Dendritic cell treated with granulocyte-macrophage colony-stimulating factor and Interleukin-4, amounts not matched to agents 40 ng/mL and 50 ng/mL, for 4 days (primary cell): ENCODE data around the gene PALM.
A peak's percentile ranks its signal among the peaks of the same experiment; 100 is the strongest.
"Not testable (repeated sequence)": the region's sequence is repeated elsewhere in the genome, so short reads cannot be mapped to it uniquely, and the experiment has no call there.

ENCODE experiments used
- H3K27ac Mint-ChIP-seq: one replicate; pipeline ENCODE4 v1.8.0; 2022; ENCODE audit warnings: mild to moderate bottlenecking, mixed read lengths
- H3K27me3 Mint-ChIP-seq: one replicate; pipeline ENCODE4 v1.8.0; 2022; ENCODE audit warnings: mild to moderate bottlenecking, mixed read lengths
- H3K36me3 Mint-ChIP-seq: one replicate; pipeline ENCODE4 v1.8.0; 2022; ENCODE audit warnings: low read depth, mixed read lengths
- H3K4me1 Mint-ChIP-seq: one replicate; pipeline ENCODE4 v1.8.0; 2022; ENCODE audit warnings: low read depth, mixed read lengths
- H3K4me3 Mint-ChIP-seq: one replicate; pipeline ENCODE4 v1.8.0; 2022; ENCODE audit warnings: mild to moderate bottlenecking, moderate library complexity, mixed read lengths
- H3K9me3 Mint-ChIP-seq: one replicate; pipeline ENCODE4 v1.8.0; 2022; ENCODE audit warnings: mixed read lengths
- intact Hi-C: fragments of 100-400 bp; cut with micrococcal nuclease; formaldehyde crosslinking; loops from one replicate; pipeline ENCODE4 v1.15.0; 2022

Gene PALM

GRCh38 chr19:741506-742131 lies 32.9 kb downstream of the PALM start:
- Mint-ChIP-seq H3K4me1 (no peaks in the 10 kb centered on the region), H3K9me3 (no peaks in the 10 kb centered on the region), H3K27ac (no peak overlapping the region), H3K27me3 (peaks cover 23% of the 10 kb centered on the region), H3K36me3 (no peaks in the 10 kb centered on the region), H3K4me3 (no peak overlapping the region)
- intact Hi-C loops = no loop called here

- H3K27ac Mint-ChIP-seq = no peak overlapping the region
- H3K9me3 Mint-ChIP-seq = peaks cover 2% of the 10 kb centered on the region
- intact Hi-C loops = no loop called here
Measured at GRCh38 chr19:742540-743075, 33.9 kb downstream of the PALM start.

GRCh38 chr19:743168-743687 lies 34.5 kb downstream of the PALM start:
- Mint-ChIP-seq H3K4me3 (no peak overlapping the region), H3K27ac (no peak overlapping the region), H3K36me3 (no peaks in the 10 kb centered on the region), H3K4me1 (no peaks in the 10 kb centered on the region), H3K9me3 (peaks cover 8% of the 10 kb centered on the region), H3K27me3 (peaks cover 10% of the 10 kb centered on the region)
- intact Hi-C loops = no loop called here

More at GRCh38 chr19:742540-743075, 33.9 kb downstream of the PALM start:
- Mint-ChIP-seq H3K4me1 (no peaks in the 10 kb centered on the region), H3K36me3 (no peaks in the 10 kb centered on the region), H3K27me3 (peaks cover 16% of the 10 kb centered on the region), H3K4me3 (no peak overlapping the region)

- H3K36me3 Mint-ChIP-seq, H3K4me1 Mint-ChIP-seq, H3K27ac Mint-ChIP-seq, H3K9me3 Mint-ChIP-seq, intact Hi-C loops, H3K27me3 Mint-ChIP-seq, H3K4me3 Mint-ChIP-seq: not testable (repeated sequence)
Measured at GRCh38 chr19:745138-745537, 36.4 kb downstream of the PALM start.

GRCh38 chr19:746208-746819 lies 37.6 kb downstream of the PALM start:
- Mint-ChIP-seq H3K36me3 (no peaks in the 10 kb centered on the region), H3K9me3 (peaks cover 9% of the 10 kb centered on the region), H3K4me3 (no peak overlapping the region), H3K4me1 (peaks cover 2% of the 10 kb centered on the region), H3K27me3 (peaks cover 4% of the 10 kb centered on the region), H3K27ac (no peak overlapping the region)
- intact Hi-C loops = no loop called here

- H3K4me1 Mint-ChIP-seq = peaks cover 8% of the 10 kb centered on the region
- no peak overlapping the region for H3K27ac Mint-ChIP-seq
- intact Hi-C loops = no loop called here
- no peaks in the 10 kb centered on the region for H3K36me3 Mint-ChIP-seq
- H3K27me3 Mint-ChIP-seq = peaks cover 4% of the 10 kb centered on the region
- no peak overlapping the region for H3K4me3 Mint-ChIP-seq
- peaks cover 9% of the 10 kb centered on the region for H3K9me3 Mint-ChIP-seq
Measured at GRCh38 chr19:746956-747355, 38.2 kb downstream of the PALM start.

GRCh38 chr19:747432-748273 lies 38.9 kb downstream of the PALM start:
- intact Hi-C loops = no loop called here
- Mint-ChIP-seq H3K4me1 (peaks cover 9% of the 10 kb centered on the region), H3K9me3 (peaks cover 9% of the 10 kb centered on the region), H3K36me3 (no peaks in the 10 kb centered on the region), H3K27me3 (peaks cover 4% of the 10 kb centered on the region), H3K4me3 (no peak overlapping the region), H3K27ac (no peak overlapping the region)

GRCh38 chr19:748274-748598 lies 39.5 kb downstream of the PALM start:
- Mint-ChIP-seq H3K36me3 (no peaks in the 10 kb centered on the region), H3K4me1 (peaks cover 15% of the 10 kb centered on the region), H3K4me3 (no peak overlapping the region), H3K27ac (no peak overlapping the region), H3K9me3 (peaks cover 9% of the 10 kb centered on the region), H3K27me3 (peaks cover 2% of the 10 kb centered on the region)
- intact Hi-C loops = no loop called here

GRCh38 chr19:749811-750210 lies 41.1 kb downstream of the PALM start:
- H3K9me3 Mint-ChIP-seq = peaks cover 9% of the 10 kb centered on the region
- peaks cover 22% of the 10 kb centered on the region for H3K4me1 Mint-ChIP-seq
- H3K27ac Mint-ChIP-seq = no peak overlapping the region
- H3K27me3 Mint-ChIP-seq = peaks cover 7% of the 10 kb centered on the region
- no peaks in the 10 kb centered on the region for H3K36me3 Mint-ChIP-seq
- H3K4me3 Mint-ChIP-seq = no peak overlapping the region
- intact Hi-C loops = loop anchor here (5.0 kb wide), 1 partner anchor 88 kb away; the partner anchor contains the start of gene RNF126

GRCh38 chr19:750640-751423 lies 42.1 kb downstream of the PALM start, which contains the start of gene MISP:
TSS of gene MISP (plus strand) at chr19:751112. CDS start at chr19:756947, 5,835 bp downstream.
- peak within 1 kb of the TSS; percentile 73 for H3K27ac Mint-ChIP-seq
- peaks cover 16% of the 10 kb centered on the region for H3K27me3 Mint-ChIP-seq
- H3K36me3 Mint-ChIP-seq = no peaks in the 10 kb centered on the region
- intact Hi-C loops = loop anchor here (5.0 kb wide), 1 partner anchor 89 kb away; the partner anchor contains the start of gene RNF126
- H3K4me1 Mint-ChIP-seq = peaks cover 22% of the 10 kb centered on the region
- H3K4me3 Mint-ChIP-seq = no peak within 1 kb of the TSS
- H3K9me3 Mint-ChIP-seq = peaks cover 9% of the 10 kb centered on the region

- intact Hi-C loops = loop anchor here (5.0 kb wide), 1 partner anchor 89 kb away; the partner anchor contains the start of gene RNF126
- no peak overlapping the region for H3K4me3 Mint-ChIP-seq
Measured at GRCh38 chr19:751501-752341, 43.0 kb downstream of the PALM start.

GRCh38 chr19:752652-753517 lies 44.1 kb downstream of the PALM start:
- Mint-ChIP-seq H3K4me1 (peaks cover 22% of the 10 kb centered on the region), H3K27ac (peak overlapping the region; percentile 83), H3K27me3 (peaks cover 25% of the 10 kb centered on the region), H3K4me3 (peak overlapping the region; percentile 48), H3K36me3 (no peaks in the 10 kb centered on the region), H3K9me3 (peaks cover 10% of the 10 kb centered on the region)
- intact Hi-C loops = loop anchor here (5.0 kb wide), 1 partner anchor 91 kb away; the partner anchor contains the start of gene RNF126

More at GRCh38 chr19:751501-752341, 43.0 kb downstream of the PALM start:
- H3K36me3 Mint-ChIP-seq = no peaks in the 10 kb centered on the region
- H3K9me3 Mint-ChIP-seq = peaks cover 9% of the 10 kb centered on the region
- peaks cover 20% of the 10 kb centered on the region for H3K27me3 Mint-ChIP-seq
- H3K4me1 Mint-ChIP-seq = peaks cover 22% of the 10 kb centered on the region
- H3K27ac Mint-ChIP-seq = peak overlapping the region; percentile 73
